Hypothalamus (tissue), 51 donors: ENCODE results near the gene TXN2.
A peak's percentile ranks its signal among the peaks of the same experiment; 100 is the strongest.

ENCODE experiments used
- DNase-seq, 51 donors: peaks; one replicate each; lab custom pipeline; 2025; lab: John Stamatoyannopoulos, UW

Gene TXN2

DNA sequence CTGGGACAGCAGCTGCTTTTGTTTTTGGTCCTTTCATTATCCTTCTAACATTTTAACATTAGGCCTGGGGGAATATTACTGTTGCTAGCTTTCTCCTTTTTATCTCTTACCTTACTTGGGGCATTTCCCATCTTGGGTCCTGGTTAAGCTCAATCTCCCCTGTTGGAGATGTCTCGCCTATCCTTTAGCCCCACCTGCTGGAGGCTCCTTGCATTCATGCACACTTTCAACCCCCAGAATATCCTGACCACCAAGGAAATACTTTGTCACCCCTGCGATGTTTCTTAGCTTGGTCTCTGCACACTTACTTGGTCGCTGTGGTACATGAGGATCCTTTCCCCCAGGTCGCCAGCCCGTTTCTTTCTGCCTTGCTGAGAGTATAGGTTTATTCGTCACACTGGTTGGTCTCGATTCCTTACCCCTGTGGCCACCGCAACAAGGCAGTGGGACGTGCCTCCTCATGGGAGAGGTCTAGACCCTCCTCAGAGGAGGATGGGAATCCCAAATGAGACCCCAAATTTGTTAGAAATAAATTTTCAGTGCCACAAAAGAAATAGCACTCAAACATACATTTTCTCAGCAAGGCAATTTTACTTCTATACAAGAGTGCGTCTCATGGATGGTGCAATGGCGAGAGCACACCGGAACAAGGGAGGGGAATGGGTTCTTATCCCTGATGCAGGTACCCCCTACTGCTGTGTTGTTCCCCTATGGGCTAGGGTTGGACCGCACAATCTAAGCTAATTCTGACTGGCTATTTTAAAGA lies 5.4 kb upstream of the TXN2 start:
- no peak for DNase-seq

DNA sequence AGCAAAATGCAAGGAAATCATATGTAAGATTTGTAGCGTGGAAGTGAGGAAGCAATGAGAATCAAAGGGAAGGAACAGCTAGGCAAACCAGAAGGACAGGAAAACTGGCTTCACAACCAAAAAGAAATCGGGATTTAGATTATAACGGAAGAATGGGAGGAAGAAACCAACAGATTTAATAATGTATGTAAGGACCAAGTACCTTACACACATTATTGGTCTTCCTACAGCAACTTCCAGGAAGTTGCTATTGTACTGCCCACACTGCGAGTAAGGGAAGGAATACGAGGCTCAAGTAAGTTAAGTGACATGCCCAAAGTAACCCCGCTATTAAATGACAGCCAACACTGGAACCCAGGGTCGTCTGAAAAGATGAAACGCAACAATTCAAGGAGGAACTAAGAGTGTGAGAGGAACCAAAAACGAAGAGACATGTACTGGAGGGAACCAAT lies 473 bp downstream of the TXN2 start:
- no peak for DNase-seq

DNA sequence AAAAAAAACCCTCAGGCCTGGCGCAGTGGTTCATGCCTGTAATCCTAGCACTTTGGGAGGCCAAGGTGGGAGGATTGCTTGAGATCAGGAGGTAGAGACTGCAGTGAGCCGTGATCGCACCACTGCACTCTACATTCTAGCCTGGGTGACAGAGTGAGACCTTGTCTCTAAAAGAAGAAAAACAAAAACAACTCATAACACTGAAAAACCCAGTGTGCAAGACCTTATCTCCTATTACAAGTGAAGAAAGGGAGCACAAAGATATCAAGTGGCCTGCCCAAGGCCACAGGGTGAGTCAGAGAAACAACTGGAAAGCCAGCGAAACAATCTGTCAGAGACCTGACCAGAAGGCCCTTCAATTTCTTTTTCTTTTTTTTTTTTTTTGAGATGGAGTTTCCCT lies 2.5 kb downstream of the TXN2 start:
- no peak for DNase-seq

DNA sequence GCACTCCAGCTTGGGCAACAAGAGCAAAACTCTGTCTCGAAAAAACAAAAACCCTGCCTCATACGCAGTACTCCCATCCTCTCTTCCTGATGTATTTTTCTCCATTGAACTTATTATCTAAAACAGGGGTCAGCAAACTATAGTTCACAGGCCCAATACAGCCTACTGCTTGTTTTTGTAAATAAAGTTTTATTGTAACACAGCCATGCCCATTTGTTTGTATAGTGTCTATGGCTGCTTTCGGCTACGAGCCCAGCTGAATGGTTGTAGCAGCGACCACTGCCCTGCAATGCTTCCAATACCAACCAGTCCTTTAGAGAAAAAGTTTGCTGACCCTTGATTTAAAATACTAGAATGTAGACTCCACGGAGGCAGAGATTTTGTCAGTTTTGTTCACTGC lies 6.1 kb downstream of the TXN2 start:
- no peak for DNase-seq

DNA sequence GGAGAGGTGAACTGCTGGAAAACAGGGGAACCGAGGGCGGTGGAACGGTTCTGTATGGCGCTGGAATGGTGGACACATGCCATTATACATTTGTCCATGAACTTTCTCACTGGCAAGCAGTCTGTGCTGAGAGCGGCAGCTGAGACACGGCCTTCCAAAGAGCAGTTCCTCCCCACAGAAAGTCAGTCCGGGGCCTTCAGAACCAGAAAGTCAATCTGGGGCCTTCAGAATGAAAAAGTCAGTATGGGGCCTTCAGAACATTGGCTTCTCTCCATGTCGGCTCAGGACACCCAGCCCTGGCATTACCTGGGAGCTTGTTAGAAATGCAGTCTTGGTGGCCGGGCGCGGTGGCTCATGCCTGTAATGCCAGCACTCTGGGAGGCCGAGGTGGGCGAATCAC lies 8.8 kb downstream of the TXN2 start:
- no peak for DNase-seq

DNA sequence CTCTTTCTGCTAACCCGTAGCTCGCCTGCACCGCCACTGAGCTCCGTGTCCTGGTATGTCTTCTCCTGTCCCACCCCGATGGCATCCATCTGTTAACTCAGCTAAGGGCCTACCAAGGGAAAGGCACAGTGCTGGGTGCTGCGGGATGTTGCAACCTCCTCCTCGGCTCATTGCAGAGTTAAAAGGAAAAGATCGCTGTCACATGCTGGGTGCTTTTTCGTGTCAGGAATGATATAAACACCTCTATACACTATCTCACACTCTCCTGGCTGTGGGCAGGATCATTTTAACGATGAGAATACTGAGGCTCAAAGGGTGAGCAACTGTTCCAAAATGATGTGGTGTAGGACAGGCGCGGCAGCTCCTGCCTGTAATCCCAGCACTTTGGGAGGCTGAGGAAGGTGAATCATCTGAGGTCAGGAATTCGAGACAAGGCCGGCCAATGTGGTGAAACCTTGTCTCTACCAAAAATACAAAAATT lies 10.1 kb downstream of the TXN2 start:
- no peak for DNase-seq

DNA sequence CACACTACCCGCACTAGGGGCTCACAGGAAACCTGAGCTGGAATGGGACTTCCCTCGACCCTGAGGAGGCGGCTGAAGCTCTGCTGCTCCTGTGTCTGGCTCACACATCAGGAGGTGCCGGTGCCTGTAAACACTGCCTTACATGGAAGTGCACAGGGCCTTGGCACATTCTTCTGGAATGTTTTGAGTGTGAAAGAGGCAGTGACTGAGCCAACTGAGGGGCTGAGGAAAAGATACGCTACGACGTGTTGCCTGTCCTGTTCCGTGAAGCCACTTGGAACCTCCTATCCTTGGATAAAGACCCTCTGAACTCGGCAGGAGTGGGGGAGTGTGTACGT lies 10.5 kb downstream of the TXN2 start:
- no peak for DNase-seq

DNA sequence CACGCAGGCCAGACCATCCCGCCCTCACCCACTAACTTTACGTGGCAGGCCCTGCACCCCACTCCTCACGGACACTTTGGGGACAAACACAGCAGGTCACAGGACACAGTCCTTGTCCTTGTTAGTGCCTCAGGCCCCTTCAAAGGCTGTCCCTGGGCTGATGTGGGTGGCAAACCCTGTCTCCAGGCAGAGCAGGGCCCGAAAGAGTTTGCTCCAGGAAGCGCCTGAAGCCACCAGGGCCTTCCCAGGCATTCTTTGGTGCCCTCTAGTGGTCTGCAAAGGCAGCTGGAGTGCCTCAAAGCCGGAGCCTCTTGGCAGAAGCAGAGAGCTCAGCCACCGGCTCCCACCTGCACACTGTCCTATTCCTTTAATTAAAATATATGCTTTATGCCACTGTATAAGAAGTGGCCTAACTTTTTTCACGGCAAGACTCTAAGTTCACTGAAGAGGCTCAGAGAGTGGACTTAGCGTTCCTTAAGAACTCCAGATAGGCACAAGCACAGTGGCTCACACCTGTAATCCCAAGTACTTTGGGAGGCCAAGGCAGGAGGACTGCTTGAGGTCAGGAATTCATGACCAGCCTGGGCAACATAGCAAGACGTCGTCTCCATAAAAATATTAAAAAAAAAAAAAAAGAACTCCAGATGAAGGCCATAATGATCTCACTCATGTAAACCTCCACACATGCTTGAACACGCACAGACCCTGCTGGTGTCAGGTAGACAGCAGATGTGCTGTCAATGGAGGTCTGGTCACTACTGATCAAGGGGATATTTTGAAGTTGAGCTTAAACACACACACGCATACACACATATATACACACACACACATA lies 11.1 kb downstream of the TXN2 start:
- DNase-seq, result peak in 47 of 51 donors; percentile 17 to 85 (median 64)

DNA sequence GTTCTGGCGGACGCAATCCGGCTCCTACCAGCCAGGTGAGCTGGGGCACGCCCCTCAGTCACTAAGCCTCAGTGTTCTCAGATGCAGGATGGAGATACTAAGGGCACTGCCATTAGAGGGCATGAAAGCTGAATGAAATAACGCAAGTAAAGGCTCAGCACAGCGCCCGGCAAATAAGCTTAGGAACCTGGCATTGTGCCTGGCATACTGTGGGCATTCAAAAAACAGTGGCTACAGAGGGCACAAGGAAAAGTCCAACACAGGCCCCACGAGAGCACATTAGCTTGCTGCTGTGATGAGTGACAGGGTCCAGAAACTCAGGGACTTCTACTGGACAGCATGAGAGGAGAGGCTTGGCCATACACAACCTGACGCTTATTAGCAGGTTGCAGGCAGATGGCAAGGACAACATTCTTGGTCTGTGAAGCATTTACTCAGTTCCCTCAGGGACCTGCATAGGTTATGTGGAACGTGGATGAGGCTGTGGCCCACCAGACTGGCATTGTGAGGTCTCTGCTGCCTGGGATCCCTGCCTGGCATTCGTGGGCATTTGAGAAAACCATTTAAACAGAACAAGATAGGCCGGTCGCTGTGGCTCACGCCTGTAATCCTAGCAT lies 12.2 kb downstream of the TXN2 start:
- DNase-seq, result peak in 1 of 51 donors; percentile 20

DNA sequence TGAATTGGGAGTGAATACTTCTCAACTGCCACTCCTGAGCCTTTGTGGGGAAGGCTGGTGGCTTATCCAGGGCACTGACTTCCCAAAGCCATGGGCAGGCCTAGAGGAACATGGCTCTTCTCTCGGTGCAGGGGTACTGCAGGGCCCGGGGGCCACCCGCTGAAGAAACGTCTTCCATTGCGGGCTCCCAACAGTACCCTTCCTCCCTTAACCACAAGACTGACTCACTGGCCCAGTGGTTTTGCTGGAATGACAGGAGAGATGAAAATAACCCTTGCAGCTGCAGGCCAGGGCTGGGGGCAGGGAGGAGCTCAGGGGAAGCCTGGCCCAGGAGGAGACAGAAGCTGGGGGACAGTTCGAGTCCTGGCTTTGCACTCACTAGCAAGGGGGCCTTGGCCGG lies 13.5 kb downstream of the TXN2 start:
- DNase-seq, result no peak

DNA sequence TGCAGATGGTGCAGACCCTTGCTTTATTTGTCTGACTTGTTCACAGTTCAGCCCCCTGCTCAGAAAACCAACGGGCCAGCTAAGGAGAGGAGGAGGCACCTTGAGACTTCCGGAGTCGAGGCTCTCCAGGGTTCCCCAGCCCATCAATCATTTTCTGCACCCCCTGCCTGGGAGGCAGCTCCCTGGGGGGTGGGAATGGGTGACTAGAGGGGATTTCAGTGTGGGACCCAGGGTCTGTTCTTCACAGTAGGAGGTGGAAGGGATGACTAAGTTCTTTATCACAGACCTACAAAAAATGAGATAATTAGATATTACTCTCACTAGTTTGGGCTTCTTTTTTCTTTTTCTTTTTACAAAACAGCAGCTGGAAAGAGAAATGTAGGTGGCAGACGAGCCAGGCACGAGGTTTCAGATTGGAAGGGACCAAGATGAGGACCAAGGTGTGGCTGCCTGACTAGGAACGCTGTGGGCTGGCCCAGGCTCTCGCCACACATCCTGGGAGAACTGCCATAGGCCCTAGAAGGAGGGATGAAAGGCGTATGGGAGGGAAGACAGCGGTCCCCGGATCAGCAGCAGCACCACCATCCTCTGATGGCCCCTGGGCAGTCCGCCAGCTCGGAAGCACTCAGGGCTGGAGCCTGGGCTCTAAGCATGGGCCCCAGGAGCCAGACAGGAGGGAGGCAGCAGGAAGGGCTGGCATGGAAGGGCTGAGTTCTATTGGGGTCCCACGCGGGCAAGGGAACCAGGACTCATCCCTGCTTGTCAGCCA lies 14.2 kb downstream of the TXN2 start:
- peak in 2 of 51 donors; percentile 34 to 38 for DNase-seq

DNA sequence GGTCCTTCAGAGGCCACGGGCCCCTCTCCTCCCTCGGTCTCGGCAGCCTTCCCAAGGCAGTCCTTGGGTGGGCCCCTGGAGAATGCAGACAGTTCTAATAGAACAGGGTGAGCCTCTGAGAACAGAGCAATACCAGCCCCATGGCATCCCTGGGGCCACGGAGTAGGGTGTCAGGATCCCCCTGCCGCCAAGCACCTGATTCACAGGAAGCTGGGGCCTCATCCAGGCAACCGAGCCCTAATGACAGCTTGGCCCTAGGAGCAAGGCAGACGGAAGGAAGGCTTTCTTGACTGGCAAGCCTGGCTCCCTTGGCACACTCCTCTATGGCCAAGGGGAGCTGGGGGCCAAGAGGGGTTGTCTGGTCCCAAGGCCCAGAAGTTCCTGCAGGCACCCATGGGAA lies 15.2 kb downstream of the TXN2 start:
- DNase-seq, result no peak

DNA sequence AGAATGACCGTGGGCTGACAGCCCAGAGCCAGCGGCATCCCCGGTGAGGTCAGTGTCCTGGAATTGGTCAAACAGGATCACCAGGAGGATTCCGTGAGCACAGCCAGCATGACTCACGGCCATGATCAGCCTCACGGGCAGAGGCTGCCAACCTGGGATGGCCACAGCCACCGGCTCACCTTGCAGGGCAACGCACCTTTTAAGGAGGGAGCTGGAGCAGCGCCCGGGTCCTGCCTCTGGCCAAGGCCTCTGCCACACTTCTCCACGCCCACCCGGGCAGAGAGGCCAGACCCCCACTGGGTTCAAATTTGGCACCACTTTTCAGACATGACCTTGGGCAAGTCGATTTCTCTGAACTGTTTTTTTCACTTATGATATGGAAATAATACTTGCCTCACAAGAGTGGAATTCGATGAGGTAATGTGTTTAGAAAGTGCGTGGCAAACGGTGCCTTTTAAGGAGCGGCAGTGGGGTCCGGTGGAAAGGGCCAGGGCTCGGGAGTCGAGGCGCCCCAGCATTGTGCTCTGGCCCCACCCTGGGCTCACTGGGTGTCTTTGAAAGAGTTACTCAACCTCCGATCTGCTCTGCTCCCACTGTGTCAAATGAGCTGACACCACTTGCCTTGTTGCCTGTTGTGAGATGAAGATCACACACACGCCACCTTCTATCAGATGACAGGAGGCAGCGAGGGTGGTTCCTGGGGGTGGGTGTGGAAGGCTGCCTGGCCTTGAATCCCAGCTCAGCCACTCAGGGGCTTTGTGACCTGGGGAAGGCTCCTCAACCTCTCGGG lies 16.0 kb downstream of the TXN2 start:
- DNase-seq, result peak in 4 of 51 donors; percentile 10 to 63 (median 44)

DNA sequence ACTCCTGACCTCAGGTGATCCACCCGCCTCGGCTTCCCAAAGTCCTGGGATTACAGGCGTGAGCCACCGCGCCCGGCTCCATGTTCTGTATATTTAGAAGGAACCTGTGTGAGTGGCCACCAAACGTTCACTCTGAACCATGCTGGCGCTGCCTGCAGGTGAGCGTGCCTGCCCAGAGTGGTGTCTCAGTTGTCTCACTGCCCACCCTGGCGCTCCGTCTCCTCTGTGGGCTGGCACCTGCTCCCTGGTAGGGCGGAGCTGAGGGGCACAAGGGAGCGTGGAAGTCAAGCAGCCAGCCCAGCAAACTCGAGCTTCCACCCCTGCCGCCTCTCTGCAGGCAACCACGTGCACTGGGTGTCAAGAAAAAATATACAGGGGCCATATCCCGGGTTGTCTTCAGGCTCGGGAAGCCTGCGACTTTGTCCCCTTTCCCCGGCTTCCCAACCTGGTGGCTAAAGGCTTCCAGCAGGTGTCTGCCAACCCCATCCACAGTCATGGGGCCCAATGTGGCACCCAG lies 16.7 kb downstream of the TXN2 start:
- no peak for DNase-seq

DNA sequence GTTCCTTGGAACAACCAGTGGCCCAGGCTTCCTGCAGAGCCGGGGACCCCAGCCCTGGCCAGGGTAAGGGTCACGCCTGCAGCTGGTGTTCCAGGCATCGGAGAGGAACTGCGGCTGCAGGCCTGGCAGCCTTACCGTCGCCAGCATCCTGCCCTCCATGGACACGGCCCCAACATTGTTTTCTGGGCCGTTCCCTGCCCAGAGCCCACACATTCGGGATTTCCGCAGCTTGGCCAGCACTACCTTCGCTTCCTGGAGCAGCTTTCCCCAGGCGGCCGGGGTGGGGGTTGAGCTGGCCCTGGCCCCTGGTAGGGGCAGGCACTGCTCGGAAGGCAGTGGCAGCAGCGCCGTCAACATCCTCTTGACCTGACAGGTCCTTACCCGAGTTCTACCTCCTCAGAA lies 17.7 kb downstream of the TXN2 start:
- peak in 2 of 51 donors; percentile 20 to 25 for DNase-seq

DNA sequence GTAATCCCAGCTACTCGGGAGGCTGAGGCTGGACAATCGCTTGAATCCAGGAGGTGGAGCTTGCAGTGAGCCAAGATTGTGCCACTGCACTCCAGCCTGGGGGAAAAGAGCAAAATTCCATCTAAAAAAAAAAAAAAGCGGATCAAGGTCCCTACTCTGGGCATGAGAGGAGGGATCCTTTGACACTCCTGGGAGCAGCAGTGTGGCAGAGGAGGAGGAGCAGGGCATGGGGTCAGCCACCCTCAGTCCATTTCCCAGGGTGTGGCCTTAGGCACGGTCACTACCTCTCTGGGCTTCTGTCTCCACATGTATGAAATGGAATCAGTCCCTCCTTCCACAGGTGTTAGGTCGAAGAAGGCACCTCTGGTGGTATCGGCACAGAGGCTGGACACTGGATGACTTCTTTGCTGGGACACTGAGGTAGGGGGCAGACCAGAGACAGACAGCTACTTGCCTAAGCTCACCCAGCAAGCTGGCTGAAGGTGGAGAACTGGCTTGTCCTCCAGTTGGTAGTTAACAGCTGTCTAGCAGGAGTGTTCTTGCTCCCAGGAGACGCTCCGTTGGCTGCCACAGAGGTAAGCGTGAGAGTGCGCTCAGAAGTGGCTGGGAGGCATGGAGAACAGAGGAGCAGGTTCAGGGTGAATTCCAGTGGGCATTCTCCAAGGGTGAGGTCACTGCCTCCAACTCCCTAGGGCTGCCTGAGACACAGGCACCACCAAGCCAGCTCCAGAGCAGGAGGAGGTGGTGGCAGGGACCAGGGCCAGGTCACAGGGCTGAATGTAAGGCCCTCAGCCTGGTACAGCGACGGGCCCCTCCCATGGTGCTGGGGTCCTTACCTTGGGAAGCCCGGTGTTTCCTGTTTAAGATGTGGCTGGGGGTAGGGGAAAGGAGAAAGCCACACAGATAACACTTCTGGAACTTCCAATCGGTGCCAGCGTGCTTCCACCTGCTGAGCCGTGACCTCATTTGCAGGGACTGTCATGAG lies 19.5 kb downstream of the TXN2 start:
- DNase-seq, result no peak

DNA sequence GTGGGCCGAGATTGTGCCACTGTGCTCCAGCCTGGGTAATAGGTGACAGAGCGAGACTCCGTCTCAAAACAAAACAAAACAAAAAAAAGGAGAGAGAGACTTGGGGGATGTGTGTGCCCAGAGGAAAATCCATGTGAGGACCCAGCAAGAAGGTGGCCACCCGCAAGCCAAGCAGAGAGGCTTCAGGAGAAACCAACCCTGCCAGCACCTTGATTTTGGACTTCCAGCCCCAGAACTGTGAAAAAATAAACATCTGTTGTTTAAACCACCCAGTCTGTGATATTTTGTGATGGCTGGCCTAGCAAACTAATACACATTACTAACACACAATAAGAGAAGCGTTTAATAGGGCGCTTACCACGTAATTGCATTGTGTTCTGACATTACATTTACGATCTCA lies 21.2 kb downstream of the TXN2 start:
- DNase-seq, result no peak

DNA sequence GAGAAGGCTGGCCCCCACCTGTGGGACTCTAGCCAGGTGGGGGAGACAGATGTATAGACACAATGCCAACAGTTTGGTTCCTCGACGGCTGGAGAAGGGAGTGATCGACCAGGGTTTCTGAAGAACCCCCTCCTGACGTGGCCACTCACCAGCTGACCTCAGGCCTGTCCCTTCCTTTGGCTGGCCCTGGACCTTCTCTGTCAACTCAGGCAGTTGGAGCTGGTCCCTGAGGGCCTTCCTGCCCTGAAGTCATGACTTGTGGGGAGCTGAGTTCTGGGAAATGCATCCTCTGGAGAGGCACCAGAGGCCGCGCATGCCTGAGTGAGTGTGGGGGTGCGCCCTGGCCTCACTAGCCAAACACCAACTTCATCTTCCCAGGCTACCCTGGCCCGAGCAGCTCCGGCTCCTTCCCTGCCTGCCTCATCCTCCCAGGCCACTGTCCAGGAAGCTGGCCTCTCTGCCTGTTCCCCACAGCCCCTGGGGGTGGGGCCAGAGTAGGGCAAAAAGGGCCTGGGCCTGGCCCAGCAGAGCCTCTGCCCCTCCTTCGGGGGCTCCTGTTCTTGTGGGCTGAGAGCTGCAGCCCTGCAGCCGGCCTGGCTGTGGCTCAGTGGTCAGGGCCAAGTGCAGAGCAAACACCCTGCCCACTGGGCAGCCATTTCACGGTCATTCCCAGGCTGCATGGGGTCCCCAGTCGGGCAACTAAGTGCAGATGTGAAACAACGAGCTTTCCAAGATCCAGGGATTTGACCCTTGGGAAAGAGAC lies 23.6 kb downstream of the TXN2 start:
- peak in 1 of 51 donors; percentile 21 for DNase-seq
